Spleen (tissue), 11 donors: ENCODE measurements around the gene CRACDL. TPM values are rescaled to one million over a fixed set of nuclear protein-coding genes. Genes with fewer than 3 reads are reported as not detected.
"Not testable (repeated sequence)": the region's sequence is repeated elsewhere in the genome, so short reads cannot be mapped to it uniquely, and the experiment has no call there.

Experiments
- DNase-seq: peaks from one replicate; pipeline ENCODE4 v3.0.0-alpha.2; 2020
- H3K27ac ChIP-seq, 8 donors: fragments of 200-600 bp; sonication (generic) in 7 of 8; 1 replicate in 4 of 8; 2 replicates in 4 of 8; pipeline versions ENCODE4 v1.5.0 to v1.8.0; 2016 to 2021; ENCODE audit warnings: inconsistent platforms in 4 of 8, mild to moderate bottlenecking in 4 of 8, moderate library complexity in 1 of 8
- H3K27me3 ChIP-seq, 7 donors: fragments of 200-600 bp; sonication (generic) in 6 of 7; replicated peaks in 1 of 7; 1 replicate in 4 of 7; 2 replicates in 3 of 7; pipeline versions ENCODE4 v1.5.0 to v1.8.0; 2016 to 2021; ENCODE audit warnings: inconsistent platforms in 3 of 7, mild to moderate bottlenecking in 1 of 7
- H3K36me3 ChIP-seq, 6 donors: fragments of 200-600 bp; sonication (generic) in 5 of 6; 1 replicate in 4 of 6; 2 replicates in 2 of 6; pipeline versions ENCODE4 v1.5.0 to v1.8.0; 2016 to 2021; ENCODE audit warnings: inconsistent platforms in 2 of 6
- H3K4me1 ChIP-seq, 6 donors: fragments of 200-600 bp; sonication (generic) in 5 of 6; 1 replicate in 3 of 6; 2 replicates in 3 of 6; pipeline versions ENCODE4 v1.5.0 to v1.8.0; 2016 to 2021; ENCODE audit warnings: inconsistent platforms in 3 of 6
- H3K4me3 ChIP-seq, 8 donors: fragments of 200-600 bp; sonication (generic) in 7 of 8; 1 replicate in 4 of 8; 2 replicates in 4 of 8; pipeline versions ENCODE4 v1.5.0 to v1.8.0; 2016 to 2021; ENCODE audit warnings: inconsistent platforms in 4 of 8, mild to moderate bottlenecking in 4 of 8, moderate library complexity in 2 of 8
- H3K9me3 ChIP-seq, 8 donors: fragments of 200-600 bp; sonication (generic) in 7 of 8; 1 replicate in 4 of 8; 2 replicates in 4 of 8; pipeline versions ENCODE4 v1.5.0 to v1.8.0; 2016 to 2021; ENCODE audit warnings: inconsistent platforms in 4 of 8
- CTCF ChIP-seq, 11 experiments: fragments of 200-600 bp in 7 of 11; fragments of 450-650 bp in 4 of 11; sonication (generic) in 4 of 11; IDR thresholded peaks in 8 of 11; conservative IDR thresholded peaks in 3 of 11; 1 replicate in 7 of 11; 2 replicates in 4 of 11; pipeline versions ENCODE4 v1.4.0 to v1.8.0; 2016 to 2021; ENCODE audit warnings: antibody characterized with exemption in 11 of 11, inconsistent platforms in 4 of 11, mild to moderate bottlenecking in 1 of 11
- POLR2A ChIP-seq, 3 donors: fragments of 450-650 bp; IDR thresholded peaks; one replicate each; pipeline ENCODE4 v1.5.1; 2017; ENCODE audit warnings: antibody characterized with exemption in 3 of 3, mild to moderate bottlenecking in 1 of 3
- POLR2AphosphoS5 ChIP-seq, 3 donors: sonication (generic); formaldehyde crosslinking; IDR thresholded peaks; one replicate each; pipeline ENCODE4 v1.5.1; 2017; ENCODE audit warnings: antibody characterized with exemption in 3 of 3
- WGBS, 5 donors: extraction: QIAGEN DNeasy Blood & Tissue Kit in 3 of 5; methylation state at CpG; one replicate each; pipeline versions ENCODE4 v1.1.5 to v1.1.7; 2013 to 2018; 5-methylcytosine and 5-hydroxymethylcytosine counted together
- intact Hi-C: fragments of 100-400 bp; cut with DNase I; formaldehyde crosslinking; loops from one replicate; pipeline ENCODE4 v1.15.0; 2023; ENCODE audit warnings: low total_unique reads
- polyA plus RNA-seq, 3 donors: library from polyadenylated mRNA; stranded (reverse); fragments of 200-250 nt; gene quantifications; one replicate each; pipeline ENCODE4 v1.2.1, GENCODE V29; 2013
- total RNA-seq, 7 donors: library from RNA; depleted of rRNA in 3 of 7; stranded (reverse); fragments of >200 nt in 3 of 7; fragmentation: NEBNext Ultra II Directional in 4 of 7; extraction: Animal tissue kit (Norgen Biotek cat#: 25700) in 4 of 7; gene quantifications; one replicate each; pipeline versions ENCODE4 v1.1.0 to v1.2.1, GENCODE V29; 2016 to 2021
- donor health status: healthy with polysubstance abuse.
- donor health status: DM: no; HTN: no; CAD: no; lungs with moderate emphysema.
- donor health status: DM: no; HTN: no; CAD: no.
- donor health status: Bipolar disorder and iron deficiency.
- donor health status: healthy.
- donor health status: DM: no; HTN: no; CAD: no.
- donor health status: DM: yes; HTN: yes; CAD: no.

CRACDL gene
- total and polyA plus RNA-seq, 10 donors, result 0.52 to 5.1 (median 1.4) TPM

- Histone ChIP-seq H3K4me1 (no peaks in the 10 kb centered on the region), H3K4me3 (no peak overlapping the region), H3K9me3 (peaks cover 0 to 12% (median 5%) of the 10 kb centered on the region in 8 donors), H3K27ac (no peak overlapping the region), H3K27me3 (peaks cover 0 to 17% (median 0%) of the 10 kb centered on the region in 7 donors), H3K36me3 (no peaks in the 10 kb centered on the region)
- WGBS, 5 donors, result 85 to 90% (median 88%) methylated on average over 20 of the region's 20 CpGs
- DNase-seq, result no peak
- intact Hi-C loops, result no loop called here
- no peak for TF ChIP-seq CTCF (IDR thresholded peaks at IDR 0.05 in 8 of 11, conservative IDR thresholded peaks at IDR 0.05 in 3 of 11)
- no peak for TF ChIP-seq POLR2AphosphoS5 (IDR thresholded peaks at IDR 0.05)
- TF ChIP-seq POLR2A (IDR thresholded peaks at IDR 0.05), result no peak
Measured at GRCh38 chr2:98880266-98881152, 55.5 kb downstream of the CRACDL start.

- 82 to 94% (median 87%) methylated on average over 5 of the region's 5 CpGs for WGBS, 5 donors
- H3K9me3 ChIP-seq, H3K4me3 ChIP-seq, DNase-seq, H3K36me3 ChIP-seq, H3K4me1 ChIP-seq, intact Hi-C loops, H3K27me3 ChIP-seq, H3K27ac ChIP-seq: not testable (repeated sequence)
Measured at GRCh38 chr2:98877658-98878057, 58.4 kb downstream of the CRACDL start.

DNA sequence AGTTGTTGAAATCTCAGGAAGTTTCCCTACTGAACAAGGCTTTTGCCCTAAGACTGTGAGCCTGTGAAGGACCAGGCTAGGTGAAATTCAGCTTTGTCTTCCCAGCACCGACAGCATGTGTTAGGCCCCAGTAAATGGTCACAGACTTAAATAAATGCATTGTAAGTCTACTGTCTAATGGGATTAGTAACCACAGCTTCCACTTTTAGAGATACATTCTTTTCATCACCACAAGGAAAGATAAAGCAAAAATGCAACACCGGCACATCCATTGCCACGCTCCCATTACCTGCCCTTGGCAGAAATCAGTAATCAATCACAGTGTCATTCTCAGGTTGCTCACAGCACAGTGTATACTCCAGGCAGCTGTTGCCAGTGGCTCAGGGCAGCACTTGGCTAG lies 59.3 kb downstream of the CRACDL start:
- 72 to 95% (median 90%) methylated on average over 3 of the region's 3 CpGs for WGBS, 5 donors
- no peak overlapping the region for H3K27ac ChIP-seq
- no peaks in the 10 kb centered on the region for H3K36me3 ChIP-seq
- H3K4me3 ChIP-seq, result no peak overlapping the region
- no peaks in the 10 kb centered on the region for H3K4me1 ChIP-seq
- no peak for DNase-seq
- intact Hi-C loops, result no loop called here
- peaks cover 0 to 6% (median 0%) of the 10 kb centered on the region in 7 donors for H3K27me3 ChIP-seq
- no peaks in the 10 kb centered on the region for H3K9me3 ChIP-seq
- TF ChIP-seq POLR2A (IDR thresholded peaks at IDR 0.05), result no peak
- TF ChIP-seq POLR2AphosphoS5 (IDR thresholded peaks at IDR 0.05), result no peak
- no peak for TF ChIP-seq CTCF (IDR thresholded peaks at IDR 0.05 in 8 of 11, conservative IDR thresholded peaks at IDR 0.05 in 3 of 11)

GRCh38 chr2:98875746-98876145 lies 60.3 kb downstream of the CRACDL start:
- TF ChIP-seq POLR2A (IDR thresholded peaks at IDR 0.05) (no peak), POLR2AphosphoS5 (IDR thresholded peaks at IDR 0.05) (no peak), CTCF (IDR thresholded peaks at IDR 0.05 in 8 of 11, conservative IDR thresholded peaks at IDR 0.05 in 3 of 11) (no peak)
- WGBS, 5 donors, result 71 to 85% (median 80%) methylated on average over 4 of the region's 4 CpGs
- Histone ChIP-seq H3K27me3 (peaks cover 0 to 5% (median 0%) of the 10 kb centered on the region in 7 donors), H3K9me3 (no peaks in the 10 kb centered on the region), H3K4me1 (no peaks in the 10 kb centered on the region), H3K36me3 (no peaks in the 10 kb centered on the region), H3K27ac (no peak overlapping the region), H3K4me3 (no peak overlapping the region)
- no peak for DNase-seq
- intact Hi-C loops, result no loop called here
